ENCODE measurements around the gene SIRPB1. TPM values are rescaled to one million over a fixed set of nuclear protein-coding genes. Genes with fewer than 3 reads are reported as not detected.
A peak's percentile ranks its signal among the peaks of the same experiment; 100 is the strongest.

SIRPB1 gene
- total and polyA plus RNA-seq, 4 experiments from 2014 or later: 0.64 to 7.2 (median 2.9) TPM

DNA sequence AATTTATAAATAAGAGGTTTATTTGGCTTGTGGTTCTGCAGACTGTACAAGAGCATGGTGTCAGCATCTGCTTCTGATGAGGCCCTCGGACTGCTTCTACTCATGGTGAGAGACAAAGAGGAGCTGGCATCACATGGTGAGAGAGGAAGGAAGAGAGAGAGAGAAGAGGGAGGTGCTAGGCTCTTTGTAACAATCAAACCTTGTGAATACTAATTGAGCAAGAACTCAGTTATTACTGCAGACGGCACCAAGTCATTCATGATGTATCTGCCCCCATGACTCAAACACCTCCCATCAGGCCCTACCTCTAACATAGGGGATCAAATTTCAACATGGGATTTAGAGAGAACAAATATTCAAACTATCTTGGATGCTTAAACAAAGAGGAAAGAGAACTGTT, 44.1 kb upstream of the SIRPB1 start:
- no peaks in the 10 kb centered on the region for H3K27me3 Mint-ChIP-seq
- intact Hi-C loops (cut with micrococcal nuclease): loop anchor here (2.0 to 5.0 kb wide), 2 partner anchors 13 to 197 kb away; partner anchors contain the start of gene NSFL1C
- POLR2A ChIA-PET (ENCODE audit: partially characterized antibody): interaction anchor here (1.2 to 4.8 kb wide), 7 partner anchors 9 to 71 kb away, joined by 4 to 37 read pairs (median 7); partner anchors contain the start of gene SIRPG
- no peaks in the 10 kb centered on the region for H3K27me3 ChIP-seq (ENCODE audit: insufficient read depth, low read length)
- H3K36me3 ChIP-seq (ENCODE audit: insufficient read depth, low read length): no peaks in the 10 kb centered on the region
- H3K4me1 Mint-ChIP-seq: peaks cover 72 to 93% (median 82%) of the 10 kb centered on the region in 4 donors
- peak overlapping the region; percentile 73 to 97 (median 91) for H3K27ac Mint-ChIP-seq
- H3K4me3 Mint-ChIP-seq: peak overlapping the region in 7 of 8 donors; percentile 73 to 88 (median 81)
- H3K9me3 ChIP-seq (ENCODE audit: control insufficient read depth in 1 of 2, low read length in 2 of 2): no peaks in the 10 kb centered on the region
- H3K27ac ChIP-seq (ENCODE audit: low read depth, low read length): peak overlapping the region; percentile 54
- peaks cover 96% of the 10 kb centered on the region for H3K4me1 ChIP-seq (ENCODE audit: insufficient read depth, low read length)
- H3K4me3 ChIP-seq (ENCODE audit: low read length in 2 of 2): peak overlapping the region in 1 of 2 donors; percentile 44
- peaks cover 2 to 4% of the 10 kb centered on the region in 2 donors for H3K36me3 Mint-ChIP-seq
- CTCF ChIA-PET (ENCODE audit: partially characterized antibody): interaction anchor here (1.2 kb wide), 1 partner anchor 70 kb away, joined by 3 read pairs; no protein-coding TSS in a partner anchor
- H3K9me3 Mint-ChIP-seq: no peaks in the 10 kb centered on the region
- peak in 1 of 5 donors; percentile 24 for DNase-seq

DNA sequence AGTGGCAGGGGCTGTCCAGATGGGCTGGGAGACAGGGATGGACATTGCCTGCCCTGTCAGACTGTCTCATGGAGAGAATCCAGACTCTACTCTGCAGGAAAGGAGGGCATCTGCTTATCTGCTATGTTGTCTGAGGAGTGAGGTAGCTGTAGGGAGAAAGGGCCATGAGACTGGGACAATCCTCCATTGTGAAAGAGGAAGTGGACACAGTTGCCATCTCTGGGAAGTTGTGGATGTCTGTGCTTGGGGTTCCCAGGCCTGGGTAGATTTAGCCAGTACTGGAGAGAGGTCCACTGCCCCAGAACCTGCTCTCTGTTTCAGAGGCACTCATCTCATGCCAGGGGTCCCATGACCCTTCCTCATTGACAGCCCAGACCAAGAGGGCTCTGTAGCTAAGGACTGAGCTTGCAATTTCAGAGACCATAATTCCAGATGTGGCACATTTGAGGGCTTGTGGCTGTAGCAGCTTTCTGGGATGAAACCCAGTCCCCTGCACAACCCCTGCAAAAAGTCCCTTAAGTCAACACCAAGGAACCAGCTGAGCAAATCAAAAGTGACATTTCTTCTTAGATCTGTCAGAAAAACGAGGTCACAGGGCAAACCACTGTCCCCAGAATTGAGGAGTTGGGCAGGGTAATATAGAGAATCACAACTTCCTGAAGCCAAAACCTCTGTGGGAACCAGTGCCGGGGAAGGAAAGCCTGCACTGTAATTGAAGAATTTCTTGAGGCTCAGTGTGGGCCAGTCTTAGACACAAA, 41.9 kb upstream of the SIRPB1 start:
- no peaks in the 10 kb centered on the region for H3K9me3 Mint-ChIP-seq
- Histone ChIP-seq H3K4me1 (ENCODE audit: insufficient read depth, low read length) (peaks cover 98% of the 10 kb centered on the region), H3K27ac (ENCODE audit: low read depth, low read length) (peak overlapping the region; percentile 50), H3K27me3 (ENCODE audit: insufficient read depth, low read length) (no peaks in the 10 kb centered on the region), H3K36me3 (ENCODE audit: insufficient read depth, low read length) (no peaks in the 10 kb centered on the region), H3K4me3 (ENCODE audit: low read length in 2 of 2) (peak overlapping the region in 1 of 2 donors; percentile 2), H3K9me3 (ENCODE audit: control insufficient read depth in 1 of 2, low read length in 2 of 2) (no peaks in the 10 kb centered on the region)
- peak overlapping the region in 7 of 8 donors; percentile 42 to 85 (median 69) for H3K4me3 Mint-ChIP-seq
- peak overlapping the region; percentile 73 to 92 (median 88) for H3K27ac Mint-ChIP-seq
- CTCF ChIA-PET (ENCODE audit: partially characterized antibody): interaction anchor here (1.6 to 2.6 kb wide), 2 partner anchors 9 to 73 kb away, joined by 6 to 9 read pairs; no protein-coding TSS in a partner anchor
- H3K4me1 Mint-ChIP-seq: peaks cover 74 to 97% (median 84%) of the 10 kb centered on the region in 4 donors
- intact Hi-C loops (cut with micrococcal nuclease): loop anchor here (2.0 to 5.0 kb wide), 2 partner anchors 13 to 194 kb away; partner anchors contain the start of gene NSFL1C
- peak in 2 of 5 donors; percentile 25 to 55 for DNase-seq
- no peaks in the 10 kb centered on the region for H3K27me3 Mint-ChIP-seq
- POLR2A ChIA-PET (ENCODE audit: partially characterized antibody): interaction anchor here (0.9 to 3.0 kb wide), 2 partner anchors 11 to 14 kb away, joined by 4 to 16 read pairs; no protein-coding TSS in a partner anchor
- peaks cover 0 to 6% of the 10 kb centered on the region in 2 donors for H3K36me3 Mint-ChIP-seq

DNA sequence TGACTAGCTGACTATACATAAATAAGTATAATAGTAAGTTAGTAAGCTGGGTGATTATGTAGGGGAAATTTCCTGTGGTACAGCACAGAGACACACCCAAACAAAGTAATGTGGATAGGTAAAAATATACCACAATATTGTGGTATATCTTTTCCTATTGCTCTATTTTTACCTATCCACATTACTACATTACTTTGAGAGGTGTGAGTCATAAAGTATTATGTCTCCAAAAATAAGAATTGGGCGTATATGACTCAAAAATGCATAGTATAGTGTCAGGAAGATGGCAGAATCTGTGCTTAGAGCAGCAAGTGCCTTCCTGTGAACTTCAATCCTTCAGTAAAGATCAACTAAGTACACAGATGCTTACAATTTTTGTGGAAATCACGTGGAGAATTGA, 40.4 kb upstream of the SIRPB1 start:
- CTCF ChIA-PET (ENCODE audit: partially characterized antibody): interaction anchor here (2.6 kb wide), 1 partner anchor 11 kb away, joined by 9 read pairs; no protein-coding TSS in a partner anchor
- H3K4me1 Mint-ChIP-seq: peaks cover 77 to 95% (median 86%) of the 10 kb centered on the region in 4 donors
- DNase-seq: peak in 4 of 5 donors; percentile 24 to 55 (median 42)
- H3K36me3 ChIP-seq (ENCODE audit: insufficient read depth, low read length): no peaks in the 10 kb centered on the region
- peaks cover 96% of the 10 kb centered on the region for H3K4me1 ChIP-seq (ENCODE audit: insufficient read depth, low read length)
- peak overlapping the region; percentile 73 to 96 (median 88) for H3K27ac Mint-ChIP-seq
- H3K4me3 ChIP-seq (ENCODE audit: low read length in 2 of 2): no peak overlapping the region
- peak overlapping the region; percentile 50 for H3K27ac ChIP-seq (ENCODE audit: low read depth, low read length)
- H3K9me3 Mint-ChIP-seq: no peaks in the 10 kb centered on the region
- H3K4me3 Mint-ChIP-seq: peak overlapping the region in 7 of 8 donors; percentile 7 to 97 (median 67)
- peaks cover 0 to 11% of the 10 kb centered on the region in 2 donors for H3K36me3 Mint-ChIP-seq
- intact Hi-C loops (cut with micrococcal nuclease): loop anchor here (1.0 to 5.0 kb wide), 3 partner anchors 9 to 193 kb away; partner anchors contain the start of gene NSFL1C
- no peaks in the 10 kb centered on the region for H3K9me3 ChIP-seq (ENCODE audit: control insufficient read depth in 1 of 2, low read length in 2 of 2)
- POLR2A ChIA-PET (ENCODE audit: partially characterized antibody): interaction anchor here (0.7 to 1.9 kb wide), 10 partner anchors 9 to 71 kb away, joined by 3 to 9 read pairs (median 5); no protein-coding TSS in a partner anchor
- no peaks in the 10 kb centered on the region for H3K27me3 ChIP-seq (ENCODE audit: insufficient read depth, low read length)
- H3K27me3 Mint-ChIP-seq: no peaks in the 10 kb centered on the region

DNA sequence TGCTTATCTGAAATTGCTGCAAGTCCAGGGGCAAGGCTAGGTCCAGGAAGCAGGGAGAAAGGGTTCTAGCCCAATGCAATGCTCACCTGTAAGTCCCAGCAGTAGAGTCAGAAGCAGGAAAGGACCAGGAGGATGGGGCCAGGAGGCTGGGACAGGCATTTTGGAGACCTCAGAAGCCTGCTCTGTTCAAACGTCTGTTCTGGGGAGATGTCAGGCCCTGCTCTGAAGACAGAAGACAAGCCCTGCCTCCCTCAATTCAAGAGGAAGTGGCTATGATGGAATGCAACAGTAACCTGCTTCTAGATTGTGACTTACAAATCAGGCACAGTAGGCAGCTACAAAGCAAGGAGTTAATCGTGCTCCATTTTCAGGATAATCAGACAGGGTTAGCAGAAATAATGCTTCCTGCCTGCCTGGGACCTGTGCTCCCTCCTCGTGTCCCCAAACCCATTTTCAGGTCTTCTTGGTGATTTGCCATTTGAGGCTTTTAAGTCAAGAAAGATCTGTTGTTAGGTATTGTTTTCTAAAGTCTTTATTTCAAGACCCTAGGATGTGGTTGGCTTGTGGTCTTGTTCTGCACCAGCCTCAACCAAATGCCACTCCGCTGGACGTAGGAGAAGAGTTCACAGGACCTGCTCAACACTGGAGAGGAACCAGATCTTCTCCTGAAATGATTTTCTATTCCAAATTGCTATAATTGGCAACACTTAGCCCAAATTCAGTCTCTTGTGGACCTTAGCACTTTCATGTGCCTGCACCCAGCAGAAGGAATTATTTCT, 37.9 kb upstream of the SIRPB1 start, which contains the start of gene SIRPG:
SIRPG (minus strand) TSS at position 224 of the 779 bp plus-strand sequence; CDS start at position 159, 65 bp downstream.
- intact Hi-C loops (cut with micrococcal nuclease): loop anchor here (1.0 to 5.0 kb wide), 3 partner anchors 8 to 75 kb away; no protein-coding TSS in a partner anchor
- Mint-ChIP-seq H3K36me3 (peaks cover 18 to 31% of the 10 kb centered on the region in 2 donors), H3K27me3 (no peaks in the 10 kb centered on the region), H3K4me3 (peak within 1 kb of the TSS; percentile 87 to 97 (median 92)), H3K9me3 (peaks cover 0 to 12% (median 3%) of the 10 kb centered on the region in 8 donors), H3K4me1 (peaks cover 71 to 93% (median 85%) of the 10 kb centered on the region in 4 donors), H3K27ac (peak within 1 kb of the TSS; percentile 89 to 96 (median 95))
- Histone ChIP-seq H3K36me3 (ENCODE audit: insufficient read depth, low read length) (peaks cover 4% of the 10 kb centered on the region), H3K27ac (ENCODE audit: low read depth, low read length) (peak within 1 kb of the TSS; percentile 78), H3K4me3 (ENCODE audit: low read length in 2 of 2) (peak within 1 kb of the TSS; percentile 60 to 79), H3K9me3 (ENCODE audit: control insufficient read depth in 1 of 2, low read length in 2 of 2) (no peaks in the 10 kb centered on the region), H3K4me1 (ENCODE audit: insufficient read depth, low read length) (peaks cover 96% of the 10 kb centered on the region), H3K27me3 (ENCODE audit: insufficient read depth, low read length) (no peaks in the 10 kb centered on the region)
- ChIA-PET CTCF (ENCODE audit: partially characterized antibody) (no interaction called here), POLR2A (ENCODE audit: partially characterized antibody) (interaction anchor here (0.7 to 6.1 kb wide), 6 partner anchors 8 to 34 kb away, joined by 3 to 37 read pairs (median 6); no protein-coding TSS in a partner anchor)
- peak in 3 of 5 donors; percentile 37 to 45 (median 39) for DNase-seq

DNA sequence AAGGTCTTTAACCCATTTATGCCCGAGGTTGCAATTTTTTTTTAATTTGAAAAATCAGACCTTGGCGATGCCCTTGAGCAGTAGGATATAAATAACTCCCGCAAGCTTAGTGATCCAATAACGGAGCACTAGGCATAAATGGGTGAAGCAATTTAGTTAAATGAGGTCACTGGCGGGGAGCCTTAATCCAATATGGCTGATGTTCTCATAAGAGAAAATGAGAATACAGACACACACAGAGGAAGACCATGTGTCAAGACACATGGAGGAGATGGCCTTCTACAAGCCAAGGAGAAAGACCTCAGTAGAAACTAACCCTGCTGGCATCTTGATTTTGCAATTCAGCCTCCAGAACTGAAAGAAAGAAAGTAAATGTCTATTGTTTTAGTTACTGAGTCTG, 37.0 kb upstream of the SIRPB1 start:
- CTCF ChIA-PET (ENCODE audit: partially characterized antibody): no interaction called here
- no peaks in the 10 kb centered on the region for H3K27me3 ChIP-seq (ENCODE audit: insufficient read depth, low read length)
- intact Hi-C loops (cut with micrococcal nuclease): loop anchor here (1.0 to 5.0 kb wide), 3 partner anchors 8 to 75 kb away; no protein-coding TSS in a partner anchor
- Mint-ChIP-seq H3K4me1 (peaks cover 69 to 93% (median 84%) of the 10 kb centered on the region in 4 donors), H3K9me3 (peaks cover 0 to 12% (median 3%) of the 10 kb centered on the region in 8 donors), H3K36me3 (peaks cover 19 to 32% of the 10 kb centered on the region in 2 donors), H3K27ac (peak overlapping the region; percentile 89 to 96 (median 95)), H3K27me3 (no peaks in the 10 kb centered on the region), H3K4me3 (peak overlapping the region; percentile 87 to 97 (median 92))
- no peaks in the 10 kb centered on the region for H3K9me3 ChIP-seq (ENCODE audit: control insufficient read depth in 1 of 2, low read length in 2 of 2)
- no peak for DNase-seq
- POLR2A ChIA-PET (ENCODE audit: partially characterized antibody): interaction anchor here (0.7 to 6.1 kb wide), 10 partner anchors 9 to 77 kb away, joined by 3 to 37 read pairs (median 3); no protein-coding TSS in a partner anchor
- peak overlapping the region; percentile 78 for H3K27ac ChIP-seq (ENCODE audit: low read depth, low read length)
- peaks cover 4% of the 10 kb centered on the region for H3K36me3 ChIP-seq (ENCODE audit: insufficient read depth, low read length)
- peaks cover 96% of the 10 kb centered on the region for H3K4me1 ChIP-seq (ENCODE audit: insufficient read depth, low read length)
- peak overlapping the region; percentile 60 to 79 for H3K4me3 ChIP-seq (ENCODE audit: low read length in 2 of 2)

- Mint-ChIP-seq H3K4me1 (peaks cover 71 to 93% (median 84%) of the 10 kb centered on the region in 4 donors), H3K27ac (peak overlapping the region; percentile 82 to 94 (median 87)), H3K9me3 (peaks cover 0 to 18% (median 3%) of the 10 kb centered on the region in 8 donors), H3K36me3 (peaks cover 27 to 42% of the 10 kb centered on the region in 2 donors), H3K27me3 (no peaks in the 10 kb centered on the region), H3K4me3 (peak overlapping the region; percentile 77 to 87 (median 86))
- H3K9me3 ChIP-seq (ENCODE audit: control insufficient read depth in 1 of 2, low read length in 2 of 2): no peaks in the 10 kb centered on the region
- peak in 4 of 5 donors; percentile 53 to 69 (median 61) for DNase-seq
- peaks cover 96% of the 10 kb centered on the region for H3K4me1 ChIP-seq (ENCODE audit: insufficient read depth, low read length)
- H3K27ac ChIP-seq (ENCODE audit: low read depth, low read length): peak overlapping the region; percentile 56
- H3K4me3 ChIP-seq (ENCODE audit: low read length in 2 of 2): peak overlapping the region; percentile 39 to 52
- H3K36me3 ChIP-seq (ENCODE audit: insufficient read depth, low read length): peaks cover 4% of the 10 kb centered on the region
- ChIA-PET CTCF (ENCODE audit: partially characterized antibody) (interaction anchor here (1.2 kb wide), 1 partner anchor 121 kb away, joined by 4 read pairs; no protein-coding TSS in a partner anchor), POLR2A (ENCODE audit: partially characterized antibody) (interaction anchor here (6.1 kb wide), 1 partner anchor 11 kb away, joined by 37 read pairs; no protein-coding TSS in a partner anchor)
- intact Hi-C loops (cut with micrococcal nuclease): loop anchor here (5.0 kb wide), 2 partner anchors 32 to 77 kb away; no protein-coding TSS in a partner anchor
- no peaks in the 10 kb centered on the region for H3K27me3 ChIP-seq (ENCODE audit: insufficient read depth, low read length)
Measured at GRCh38 chr20:1654996-1655395, 35.2 kb upstream of the SIRPB1 start.

Data from CD4-positive, alpha-beta memory T cell (primary cell).